Stimulated activated CD4-positive, alpha-beta T cell treated with anti-CD3 and anti-CD28 coated beads, Interleukin-2, amount 100 ng/mL, for 4 hours (primary cell): Measurements from ENCODE around the gene TMEM178B.

Experiments used
- DNase-seq: peaks from one replicate; pipeline ENCODE4 v3.0.0-alpha.2; 2020; ENCODE audit warnings: low read depth

The TMEM178B gene

DNA sequence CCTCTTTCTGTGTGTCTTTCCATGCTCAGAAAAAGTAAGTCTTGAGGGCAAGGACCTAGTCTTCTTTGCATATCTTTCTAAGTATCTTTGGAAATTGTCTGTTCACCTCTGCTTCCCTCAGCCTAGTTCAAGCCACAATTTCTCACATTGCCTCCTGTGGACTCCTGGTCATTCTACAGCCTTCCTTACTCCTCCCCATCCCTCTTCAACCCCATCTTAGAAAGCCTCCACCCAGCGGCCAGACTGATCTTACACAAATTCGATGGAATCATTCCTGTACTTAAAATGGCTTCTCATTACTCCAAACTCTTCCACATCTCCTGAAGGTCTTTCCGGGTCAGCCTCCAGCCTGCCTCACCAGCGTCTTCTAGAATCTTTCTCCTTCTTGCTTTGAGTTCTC is 453.2 kb downstream of the TMEM178B start:
- DNase-seq = no peak

DNA sequence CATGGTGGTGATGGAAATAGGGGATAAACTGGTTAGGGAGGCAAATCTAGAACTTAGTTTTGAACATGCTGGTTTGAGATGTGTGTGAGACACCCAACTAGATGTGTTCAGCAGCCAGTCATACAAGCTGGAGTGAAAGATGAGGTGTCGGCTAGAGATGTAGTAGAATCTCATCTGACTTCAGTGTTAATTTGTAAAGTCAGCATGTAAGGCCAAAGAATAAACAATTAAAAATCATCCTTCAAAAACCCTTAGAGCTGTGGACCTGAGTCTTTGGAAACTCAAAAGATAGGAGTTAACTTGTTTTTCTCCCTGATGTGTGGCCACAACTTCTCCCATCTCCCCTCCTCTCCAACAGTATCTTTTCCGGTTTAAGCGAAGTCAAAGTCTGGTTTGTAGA is 454.5 kb downstream of the TMEM178B start:
- no peak for DNase-seq
